Naive thymus-derived CD8-positive, alpha-beta T cell (primary cell): Measurements from ENCODE around the gene ACYP2. TPM values are rescaled to one million over a fixed set of nuclear protein-coding genes. Genes with fewer than 3 reads are reported as not detected.
"Not testable (repeated sequence)": the region's sequence is repeated elsewhere in the genome, so short reads cannot be mapped to it uniquely, and the experiment has no call there.

ENCODE experiments used
- ATAC-seq, 2 donors: fragments of 150-1000 bp; cut with Tn5 transposase in 1 of 2; sonication (Bioruptor Pico), chemical (Tn5 transposase) in 1 of 2; 1 replicate in 1 of 2; 2 replicates in 1 of 2; pipeline ENCODE4 v1.10.0; 2021; ENCODE audit warnings: mild to moderate bottlenecking in 2 of 2, moderate library complexity in 2 of 2
- POLR2A ChIA-PET: fragments of 350-600 bp; sonication (Branson Sonifier 250); formaldehyde crosslinking; loops from one replicate; lab custom pipeline; 2021; ENCODE audit warnings: antibody characterized with exemption; lab: Charles Lee
- DNase-seq, 10 donors: peaks; one replicate each; pipeline versions ENCODE4 v3.0.0 to v3.0.0-alpha.2; 2020 to 2022
- H3K27ac Mint-ChIP-seq, 10 donors: one replicate each; pipeline ENCODE4 v1.8.0; 2020 to 2022; ENCODE audit warnings: mild to moderate bottlenecking in 10 of 10, mixed read lengths in 10 of 10, moderate library complexity in 4 of 10, inconsistent platforms in 1 of 10
- H3K27me3 Mint-ChIP-seq, 5 donors: one replicate each; pipeline ENCODE4 v1.8.0; 2021 to 2022; ENCODE audit warnings: mixed read lengths in 5 of 5
- H3K36me3 Mint-ChIP-seq, 3 donors: one replicate each; pipeline ENCODE4 v1.8.0; 2020 to 2022; ENCODE audit warnings: mixed read lengths in 3 of 3, mild to moderate bottlenecking in 2 of 3, inconsistent platforms in 1 of 3
- H3K4me1 Mint-ChIP-seq, 4 donors: one replicate each; pipeline ENCODE4 v1.8.0; 2021 to 2022; ENCODE audit warnings: mixed read lengths in 4 of 4
- H3K4me3 Mint-ChIP-seq, 10 donors: one replicate each; pipeline ENCODE4 v1.8.0; 2020 to 2022; ENCODE audit warnings: mild to moderate bottlenecking in 10 of 10, mixed read lengths in 10 of 10, moderate library complexity in 6 of 10, inconsistent platforms in 1 of 10
- H3K9me3 Mint-ChIP-seq, 9 donors: one replicate each; pipeline ENCODE4 v1.8.0; 2020 to 2022; ENCODE audit warnings: mixed read lengths in 9 of 9, mild to moderate bottlenecking in 3 of 9, inconsistent platforms in 1 of 9, moderate library complexity in 1 of 9
- polyA plus RNA-seq, 3 donors: library from polyadenylated mRNA; unstranded; fragments of 300-500 nt; fragmentation: Illumina TruSeq; gene quantifications; one replicate each; pipeline ENCODE4 v1.2.3, GENCODE V29; 2021
- total RNA-seq, 8 experiments: library from RNA in 2 of 8; stranded (reverse) in 2 of 8; gene quantifications; one replicate each; pipeline ENCODE4 v1.2.3 and lab custom pipeline; 2021 to 2026

ACYP2 gene
- total and polyA plus RNA-seq, 5 experiments from 2014 or later: 12.4 to 18.1 (median 13.2) TPM

DNA sequence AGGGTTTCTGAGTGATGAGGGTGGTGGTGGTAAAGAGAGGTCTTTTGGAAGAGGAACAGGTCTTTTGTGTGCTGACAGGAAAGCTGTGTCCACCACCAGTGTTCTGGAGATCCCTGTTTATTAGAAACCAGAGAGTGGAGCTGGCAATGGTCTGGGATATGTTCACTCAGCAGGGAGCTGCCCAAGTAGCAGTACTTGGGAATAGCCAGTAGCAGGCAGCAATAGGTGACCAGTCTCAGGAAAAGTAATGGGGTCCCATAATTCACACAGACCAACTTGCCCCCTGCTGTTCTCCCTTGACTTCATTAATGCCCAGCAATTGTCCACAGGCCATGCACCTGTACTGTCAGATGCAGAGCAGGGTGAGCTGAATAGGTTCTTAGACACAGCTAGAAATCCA is 138.8 kb downstream of the ACYP2 start:
- DNase-seq (no peak), ATAC-seq (no peak)
- Mint-ChIP-seq H3K4me1 (no peaks in the 10 kb centered on the region), H3K36me3 (peaks cover 7 to 41% (median 13%) of the 10 kb centered on the region in 3 donors), H3K27me3 (no peaks in the 10 kb centered on the region), H3K4me3 (no peak overlapping the region), H3K27ac (peak overlapping the region in 1 of 10 donors; percentile 54), H3K9me3 (peaks cover 0 to 8% (median 0%) of the 10 kb centered on the region in 9 donors)
- POLR2A ChIA-PET: no interaction called here

DNA sequence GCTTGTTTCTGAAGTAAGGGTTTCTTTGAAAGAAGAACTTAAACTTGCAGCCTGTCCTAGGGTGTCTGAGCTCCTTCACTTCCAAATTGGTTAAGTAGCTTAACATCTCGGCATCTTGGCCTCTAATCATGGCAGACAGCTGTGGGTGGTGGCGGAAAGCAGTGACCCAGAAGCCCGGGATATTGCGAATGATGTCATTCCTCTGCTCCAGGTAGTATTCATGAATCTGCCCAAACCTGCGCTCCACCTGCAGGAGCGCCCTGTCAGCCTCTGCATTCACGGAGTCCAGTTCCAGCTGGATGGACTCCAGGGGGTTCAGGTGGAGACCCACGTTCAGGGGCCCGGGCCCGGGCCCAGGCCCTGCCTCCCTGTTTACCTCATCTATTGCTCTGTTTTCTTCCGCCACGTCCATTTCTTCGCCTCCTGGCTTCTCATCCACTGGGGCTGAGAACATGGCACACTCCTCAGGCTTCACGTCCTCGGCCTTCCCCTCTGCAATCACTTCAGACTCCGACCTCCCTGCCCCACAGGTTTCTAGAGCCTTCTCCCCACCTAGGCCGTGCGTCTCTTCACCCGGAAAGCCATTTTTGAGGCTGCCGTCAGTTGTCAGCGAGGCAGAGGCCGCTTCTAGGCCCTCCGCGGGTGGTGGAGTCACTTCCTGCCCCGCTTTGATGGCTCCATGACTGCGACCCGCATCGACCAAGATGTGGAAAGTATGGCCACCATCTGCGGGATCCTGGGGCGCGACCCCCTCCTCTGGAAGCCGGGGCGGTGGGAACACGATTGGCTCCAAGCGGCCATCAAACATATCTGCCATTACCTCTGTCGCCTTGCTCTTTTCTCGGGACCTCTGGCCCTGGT is 140.0 kb downstream of the ACYP2 start:
- no peak overlapping the region for H3K4me3 Mint-ChIP-seq
- DNase-seq (no peak), ATAC-seq (no peak)
- no peak overlapping the region for H3K27ac Mint-ChIP-seq
- peaks cover 7 to 41% (median 13%) of the 10 kb centered on the region in 3 donors for H3K36me3 Mint-ChIP-seq
- no peaks in the 10 kb centered on the region for H3K27me3 Mint-ChIP-seq
- POLR2A ChIA-PET: no interaction called here
- no peaks in the 10 kb centered on the region for H3K4me1 Mint-ChIP-seq
- H3K9me3 Mint-ChIP-seq: peaks cover 0 to 8% (median 0%) of the 10 kb centered on the region in 9 donors

DNA sequence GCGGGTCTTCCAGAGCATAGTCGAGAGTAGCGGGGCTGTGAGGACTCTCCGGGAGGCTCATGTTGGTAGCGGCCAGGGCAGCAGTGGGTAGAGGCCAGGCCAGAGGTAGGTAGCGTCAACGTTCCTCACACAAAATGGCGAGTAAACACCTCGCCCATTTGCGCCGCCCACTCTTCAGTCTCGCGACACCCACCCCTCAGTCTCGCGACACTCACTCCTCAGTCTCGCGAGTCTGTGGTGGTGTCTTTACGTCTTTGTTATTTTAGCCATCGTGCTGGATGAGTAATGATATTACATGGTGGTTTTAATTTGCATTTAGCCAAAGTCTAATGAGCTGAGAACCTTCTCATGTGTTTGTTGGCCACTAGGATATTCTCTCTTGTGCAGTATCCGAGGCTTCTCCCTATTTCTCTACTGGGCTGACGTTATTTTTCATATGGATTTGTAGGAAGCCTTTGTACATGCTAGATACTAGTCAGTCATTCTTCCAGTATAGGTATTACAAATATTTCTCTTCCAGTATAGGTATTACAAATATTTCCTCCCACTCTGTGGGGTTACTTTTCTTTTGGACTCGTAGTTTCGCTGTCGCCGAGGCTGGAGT is 140.8 kb downstream of the ACYP2 start, which contains the start of gene TSPYL6:
Gene TSPYL6, minus strand, starts transcription at position 139 of the 604 bp plus-strand sequence. Its CDS starts 78 bp downstream, at position 61.
- POLR2A ChIA-PET: no interaction called here
- ATAC-seq (no peak), DNase-seq (no peak)
- Mint-ChIP-seq H3K36me3 (peaks cover 7 to 41% (median 13%) of the 10 kb centered on the region in 3 donors), H3K4me3 (no peak within 1 kb of the TSS), H3K27me3 (no peaks in the 10 kb centered on the region), H3K9me3 (peaks cover 0 to 8% (median 0%) of the 10 kb centered on the region in 9 donors), H3K4me1 (no peaks in the 10 kb centered on the region), H3K27ac (no peak within 1 kb of the TSS)

DNA sequence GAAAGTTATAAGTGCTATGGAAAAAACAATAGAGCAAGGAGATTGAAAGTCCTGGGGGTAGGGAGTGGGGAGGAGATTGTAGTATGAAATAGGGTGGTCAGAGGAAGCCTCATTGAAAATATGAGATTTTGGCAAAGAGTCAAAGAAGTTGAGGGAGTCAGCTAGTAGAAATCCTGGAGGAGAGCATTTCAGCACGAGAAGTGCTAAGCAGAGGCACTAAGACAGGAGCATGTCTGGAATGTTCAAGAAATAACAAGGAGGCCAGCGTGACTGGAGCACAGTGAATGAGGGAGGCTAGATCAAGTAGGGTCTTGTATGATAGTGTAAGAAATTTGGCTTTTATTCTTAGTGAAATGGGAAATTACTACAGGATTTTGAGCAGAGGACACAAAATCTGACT is 142.8 kb downstream of the ACYP2 start:
- POLR2A ChIA-PET: no interaction called here
- H3K4me1 Mint-ChIP-seq: no peaks in the 10 kb centered on the region
- no peaks in the 10 kb centered on the region for H3K27me3 Mint-ChIP-seq
- H3K4me3 Mint-ChIP-seq: no peak overlapping the region
- ATAC-seq: no peak
- no peak overlapping the region for H3K27ac Mint-ChIP-seq
- DNase-seq: no peak
- peaks cover 0 to 8% (median 1%) of the 10 kb centered on the region in 9 donors for H3K9me3 Mint-ChIP-seq
- H3K36me3 Mint-ChIP-seq: peaks cover 9 to 34% (median 10%) of the 10 kb centered on the region in 3 donors

DNA sequence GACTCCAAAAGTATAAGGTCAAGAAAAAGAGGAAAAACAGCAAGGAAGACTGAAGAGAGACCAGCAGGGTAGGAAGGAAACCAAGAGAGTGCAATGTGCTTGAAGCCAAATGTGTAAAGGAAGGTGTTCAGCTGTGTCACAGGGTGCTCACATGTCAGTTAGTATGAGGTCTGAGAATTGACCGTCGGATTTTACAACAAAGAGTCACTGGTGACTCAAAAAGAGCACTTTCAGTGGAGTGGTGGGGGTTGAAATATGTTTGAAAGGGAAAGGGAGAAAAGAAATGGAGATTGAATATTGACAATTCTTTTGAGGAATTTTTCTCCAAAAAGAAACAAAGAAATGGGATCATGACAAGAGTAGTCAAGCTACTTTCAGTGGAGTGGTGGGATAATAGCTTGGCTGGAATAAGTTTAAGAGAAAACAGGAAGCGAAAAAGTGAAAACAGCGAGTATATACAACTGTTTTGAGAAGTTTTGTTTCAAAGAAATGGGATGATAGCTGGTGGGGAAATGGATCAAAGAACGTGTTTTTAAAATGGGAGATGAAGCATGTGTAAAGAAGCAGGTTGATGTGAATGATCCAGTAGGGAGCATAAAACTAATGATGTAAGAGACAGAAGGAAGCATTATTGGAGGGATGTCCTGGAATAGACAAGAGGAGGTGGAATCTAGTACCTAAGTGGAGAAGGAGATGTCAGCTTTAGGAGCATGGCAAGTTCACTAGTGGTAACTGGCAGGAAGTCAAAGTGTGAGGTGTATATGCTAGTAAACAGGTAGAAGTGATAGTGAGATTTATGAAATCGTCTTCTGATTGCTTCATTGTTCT is 144.2 kb downstream of the ACYP2 start:
- peaks cover 0 to 11% (median 4%) of the 10 kb centered on the region in 9 donors for H3K9me3 Mint-ChIP-seq
- H3K27ac Mint-ChIP-seq: no peak overlapping the region
- H3K4me1 Mint-ChIP-seq: no peaks in the 10 kb centered on the region
- no peak overlapping the region for H3K4me3 Mint-ChIP-seq
- POLR2A ChIA-PET: no interaction called here
- H3K36me3 Mint-ChIP-seq: peaks cover 6 to 31% (median 16%) of the 10 kb centered on the region in 3 donors
- DNase-seq: no peak
- ATAC-seq: no peak
- no peaks in the 10 kb centered on the region for H3K27me3 Mint-ChIP-seq

DNA sequence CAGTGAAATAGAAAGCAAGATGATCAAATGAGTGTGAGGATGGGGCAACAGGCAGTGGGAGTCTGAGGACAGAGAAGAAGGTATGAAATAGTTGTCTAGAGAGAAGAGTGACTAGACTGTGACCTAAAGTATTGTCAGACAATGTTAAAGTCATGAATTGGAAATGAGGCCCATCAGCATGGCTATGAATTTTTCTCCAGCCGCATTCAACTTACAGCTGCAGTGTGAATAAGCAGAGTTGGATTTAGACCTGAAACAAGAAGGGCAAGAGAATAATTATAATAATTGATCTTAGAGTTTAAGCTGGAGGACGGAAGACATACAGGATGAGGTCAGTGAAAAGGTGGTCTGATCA is 144.8 kb downstream of the ACYP2 start:
- H3K4me3 Mint-ChIP-seq: no peak overlapping the region
- no peak overlapping the region for H3K27ac Mint-ChIP-seq
- H3K27me3 Mint-ChIP-seq: no peaks in the 10 kb centered on the region
- peaks cover 12 to 37% (median 19%) of the 10 kb centered on the region in 3 donors for H3K36me3 Mint-ChIP-seq
- DNase-seq (no peak), ATAC-seq (no peak)
- no peaks in the 10 kb centered on the region for H3K4me1 Mint-ChIP-seq
- POLR2A ChIA-PET: no interaction called here
- peaks cover 0 to 16% (median 7%) of the 10 kb centered on the region in 9 donors for H3K9me3 Mint-ChIP-seq

DNA sequence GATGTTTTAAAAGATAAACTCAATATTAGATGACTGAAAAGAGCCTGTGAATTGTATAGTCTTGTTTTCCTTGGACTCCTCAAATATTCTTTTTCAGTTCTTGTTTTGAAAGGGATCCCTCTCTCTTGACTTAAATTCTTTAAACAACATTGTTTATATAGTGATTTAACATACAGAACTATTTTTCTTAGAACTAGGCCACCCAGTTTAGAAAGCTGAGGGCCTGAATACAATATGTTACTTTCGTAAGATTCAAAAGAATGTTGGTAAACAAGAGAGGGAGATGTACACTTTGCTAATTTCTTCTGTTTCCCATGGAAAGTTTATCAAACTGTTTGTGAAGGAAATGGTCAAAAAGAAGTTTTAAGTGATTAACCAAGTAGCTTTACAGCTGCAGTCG is 146.1 kb downstream of the ACYP2 start:
- Mint-ChIP-seq H3K27ac (no peak overlapping the region), H3K36me3 (peaks cover 15 to 28% (median 18%) of the 10 kb centered on the region in 3 donors), H3K27me3 (no peaks in the 10 kb centered on the region), H3K9me3 (peaks cover 0 to 13% (median 8%) of the 10 kb centered on the region in 9 donors), H3K4me1 (no peaks in the 10 kb centered on the region), H3K4me3 (no peak overlapping the region)
- POLR2A ChIA-PET: no interaction called here
- ATAC-seq (no peak), DNase-seq (no peak)

DNA sequence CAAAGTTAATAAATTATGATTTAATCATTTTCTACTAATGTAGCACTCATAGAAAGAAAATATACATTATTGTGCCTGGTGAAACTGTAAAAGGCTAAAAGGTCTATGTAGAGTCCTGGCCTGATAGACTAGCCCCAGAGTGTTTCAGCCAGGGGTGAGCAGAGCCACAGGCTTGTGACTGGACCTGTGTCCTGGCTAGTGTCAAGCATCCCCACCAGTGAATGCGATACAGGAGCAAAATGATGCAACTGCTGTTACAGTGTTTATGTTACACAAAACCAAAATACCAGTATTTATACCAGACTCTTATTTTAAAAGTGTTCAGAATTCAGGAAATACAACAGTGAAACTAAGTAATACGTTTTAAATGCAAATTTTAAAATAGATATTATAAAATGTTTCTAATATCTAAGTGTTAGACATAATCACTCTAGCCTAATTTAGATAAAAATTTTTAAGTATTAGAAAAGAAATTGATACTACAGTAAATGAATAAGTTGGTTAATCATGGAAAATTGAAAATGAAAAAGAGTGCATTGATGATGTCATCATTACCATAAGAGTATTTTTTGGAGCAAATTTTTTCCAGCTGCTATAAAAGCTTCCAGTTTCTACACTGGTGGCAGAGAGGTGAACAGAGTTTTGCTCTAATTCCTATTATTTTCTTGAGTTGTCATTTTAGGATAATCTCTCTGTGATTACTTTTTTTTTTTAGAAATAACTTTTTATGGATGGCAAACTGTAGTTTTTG is 146.8 kb downstream of the ACYP2 start:
- peaks cover 0 to 13% (median 8%) of the 10 kb centered on the region in 9 donors for H3K9me3 Mint-ChIP-seq
- peaks cover 15 to 27% (median 18%) of the 10 kb centered on the region in 3 donors for H3K36me3 Mint-ChIP-seq
- no peaks in the 10 kb centered on the region for H3K4me1 Mint-ChIP-seq
- no peaks in the 10 kb centered on the region for H3K27me3 Mint-ChIP-seq
- no peak for DNase-seq
- H3K4me3 Mint-ChIP-seq: no peak overlapping the region
- no peak overlapping the region for H3K27ac Mint-ChIP-seq
- POLR2A ChIA-PET: no interaction called here
- ATAC-seq: no peak

DNA sequence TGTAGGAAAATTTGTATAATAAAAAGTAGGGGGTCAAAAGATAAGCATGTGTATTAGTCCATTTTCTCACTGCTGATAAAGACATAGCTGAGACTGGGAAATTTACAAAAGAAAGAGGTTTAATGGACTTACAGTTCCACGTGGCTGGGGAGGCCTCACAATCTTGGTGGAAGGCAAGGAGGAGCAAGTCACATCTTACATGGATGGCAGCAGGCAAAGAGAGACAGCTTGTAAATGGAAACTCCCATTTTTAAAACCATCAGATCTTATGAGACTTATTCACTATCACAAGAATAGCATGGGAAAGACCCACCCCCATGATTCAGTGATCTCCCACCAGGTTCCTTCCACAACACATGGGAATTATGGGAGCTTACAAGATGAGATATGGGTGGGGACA is 149.7 kb downstream of the ACYP2 start:
- DNase-seq, POLR2A ChIA-PET, H3K4me1 Mint-ChIP-seq, H3K27ac Mint-ChIP-seq, H3K27me3 Mint-ChIP-seq, H3K4me3 Mint-ChIP-seq, ATAC-seq: not testable (repeated sequence)
- peaks cover 0 to 13% (median 8%) of the 10 kb centered on the region in 9 donors for H3K9me3 Mint-ChIP-seq
- peaks cover 15 to 24% (median 18%) of the 10 kb centered on the region in 3 donors for H3K36me3 Mint-ChIP-seq

DNA sequence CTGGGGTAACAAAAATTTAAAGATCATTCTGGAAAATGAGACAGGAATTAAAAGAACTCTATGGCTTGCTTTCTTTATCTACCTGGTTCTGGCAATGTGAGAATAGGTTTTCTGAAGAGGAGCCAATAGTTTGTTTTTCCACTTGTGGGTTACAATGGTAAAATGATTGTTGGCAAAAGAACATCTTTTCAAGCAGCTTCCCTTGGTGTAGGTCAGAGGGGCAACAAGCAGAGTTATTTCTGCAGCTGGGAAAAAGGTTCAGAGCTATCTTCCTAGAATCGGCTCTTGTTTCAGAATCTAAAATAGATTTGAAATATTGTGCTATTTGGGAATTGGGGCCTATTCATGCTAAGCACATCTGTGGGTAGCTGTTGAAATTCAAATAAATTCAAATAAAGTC is 152.2 kb downstream of the ACYP2 start:
- ATAC-seq: no peak
- POLR2A ChIA-PET: no interaction called here
- no peak for DNase-seq

DNA sequence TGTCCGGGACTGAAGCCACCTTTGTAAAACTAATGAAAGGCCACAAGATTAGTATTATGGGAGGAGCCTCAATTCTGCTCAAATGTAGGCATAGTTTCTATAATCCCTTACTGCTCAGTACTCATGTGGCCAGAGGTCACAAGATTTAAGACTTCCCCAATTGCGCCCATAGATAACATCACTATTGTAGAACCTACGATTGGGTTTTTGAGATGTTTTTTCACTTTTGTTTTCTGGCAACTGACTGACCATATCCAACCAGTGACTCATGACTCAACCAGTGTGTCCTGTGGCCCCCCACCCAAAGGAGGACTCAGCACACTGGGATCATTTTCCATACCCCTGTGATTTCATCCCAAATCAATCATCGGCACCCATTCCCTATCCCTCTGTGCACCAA is 155.8 kb downstream of the ACYP2 start:
- no peak for DNase-seq
- Mint-ChIP-seq H3K27ac (no peak overlapping the region), H3K36me3 (peaks cover 10 to 13% (median 12%) of the 10 kb centered on the region in 3 donors), H3K4me3 (no peak overlapping the region), H3K27me3 (no peaks in the 10 kb centered on the region), H3K4me1 (peaks cover 0 to 18% (median 6%) of the 10 kb centered on the region in 4 donors), H3K9me3 (peaks cover 0 to 5% (median 0%) of the 10 kb centered on the region in 9 donors)
- POLR2A ChIA-PET: no interaction called here
- no peak for ATAC-seq

More for the DNA sequence above, 152.2 kb downstream of the ACYP2 start:
- H3K36me3 Mint-ChIP-seq: peaks cover 19 to 25% (median 19%) of the 10 kb centered on the region in 3 donors
- H3K9me3 Mint-ChIP-seq: peaks cover 0 to 13% (median 8%) of the 10 kb centered on the region in 9 donors
- H3K4me1 Mint-ChIP-seq: peaks cover 0 to 16% (median 4%) of the 10 kb centered on the region in 4 donors
- no peak overlapping the region for H3K4me3 Mint-ChIP-seq
- no peaks in the 10 kb centered on the region for H3K27me3 Mint-ChIP-seq
- no peak overlapping the region for H3K27ac Mint-ChIP-seq
